ENCODE measurements around the gene EXTL1. TPM values are rescaled to one million over a fixed set of nuclear protein-coding genes. Genes with fewer than 3 reads are reported as not detected.

Gene EXTL1
- total and polyA plus RNA-seq, 2 donors (not counting 3 experiments of a cell fraction or from before 2014, with no cell fraction given) = not detected

DNA sequence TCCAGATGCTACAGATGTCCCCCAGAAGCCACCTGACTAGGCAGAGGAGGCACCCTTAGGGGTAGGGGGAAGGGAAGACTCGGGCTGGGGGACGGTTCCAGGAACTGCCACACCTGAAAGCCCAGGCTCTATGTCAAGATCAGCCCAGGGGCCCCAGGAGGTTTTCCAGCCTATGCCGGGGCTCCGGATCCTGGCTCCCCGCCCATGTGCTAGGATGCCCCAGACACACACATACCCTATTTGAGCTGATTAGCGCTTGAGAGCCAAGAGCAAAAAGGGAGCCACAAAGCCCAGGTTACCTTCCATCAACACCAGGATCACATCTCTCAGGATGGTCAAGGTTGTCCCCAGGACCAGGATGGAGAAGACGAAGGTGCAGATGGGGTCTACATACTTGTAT lies 19.8 kb downstream of the EXTL1 start:
- H3K79me2 ChIP-seq (ENCODE audit: control insufficient read depth, insufficient read depth, low read length) = no peaks in the 10 kb centered on the region
- intact Hi-C loops (cut with micrococcal nuclease) = no loop called here
- no peaks in the 10 kb centered on the region for H3K36me3 ChIP-seq (ENCODE audit: control insufficient read depth in 2 of 2, extremely low read depth in 1 of 2, insufficient read depth in 2 of 2, low read length in 2 of 2)
- H3K4me2 ChIP-seq (ENCODE audit: insufficient read depth, low read length) = no peak overlapping the region
- DNase-seq (ENCODE audit: low read depth, low spot score) (no peak), FAIRE-seq (no peak)
- no TSS peak for BruUV-seq (replicated peaks)
- H2AFZ ChIP-seq (ENCODE audit: low read depth, low read length) = no peak overlapping the region
- H3K9me1 ChIP-seq (replicated peaks; ENCODE audit: control insufficient read depth, extremely low read depth, insufficient read depth, low read length) = no peaks in the 10 kb centered on the region
- H3K4me1 ChIP-seq (ENCODE audit: control insufficient read depth, extremely low read depth, insufficient read depth, low read length) = peaks cover 2% of the 10 kb centered on the region
- no peak overlapping the region for H3K4me3 ChIP-seq (replicated peaks in 1 of 3; ENCODE audit: insufficient read depth in 1 of 3, low read depth in 1 of 3, low read length in 3 of 3)
- peaks cover 25 to 27% of the 10 kb centered on the region in 2 experiments for H3K27me3 ChIP-seq (ENCODE audit: control insufficient read depth in 2 of 2, insufficient read depth in 2 of 2, low read length in 2 of 2)
- POLR2A ChIA-PET = no interaction called here
- TF ChIP-seq GATA2 (IDR thresholded peaks at IDR 0.05; ENCODE audit: insufficient read depth, insufficient read length, low read depth, low read length) = no peak
- no peak for TF ChIP-seq JUN (IDR thresholded peaks at IDR 0.05; ENCODE audit: borderline replicate concordance, insufficient read depth, insufficient read length, low read depth)
- TF ChIP-seq POLR2AphosphoS5 (IDR thresholded peaks at IDR 0.05; ENCODE audit: insufficient read depth, low read depth, low read length) = no peak
- no peak for TF ChIP-seq MAX (IDR thresholded peaks at IDR 0.05; ENCODE audit: insufficient read depth, insufficient read length)
- no peak for TF ChIP-seq MYC (IDR thresholded peaks at IDR 0.05; ENCODE audit: low read depth, low read length)
- TF ChIP-seq EZH2 (IDR thresholded peaks at IDR 0.05; ENCODE audit: borderline replicate concordance, low read depth, low read length, severe bottlenecking) = no peak
- no peak for TF ChIP-seq CTCF (IDR thresholded peaks at IDR 0.05; ENCODE audit: extremely low read depth in 1 of 2, insufficient read depth in 1 of 2, low read depth in 1 of 2, low read length in 2 of 2)
- TF ChIP-seq POLR2A (IDR thresholded peaks at IDR 0.05; ENCODE audit: low read depth, low read length) = no peak
- no peak for TF ChIP-seq FOS (IDR thresholded peaks at IDR 0.05; ENCODE audit: borderline replicate concordance, insufficient read depth, low read length)
- H3K9ac ChIP-seq (replicated peaks; ENCODE audit: extremely low read depth, insufficient read depth, low read length) = no peak overlapping the region
- no peaks in the 10 kb centered on the region for H4K20me1 ChIP-seq (replicated peaks; ENCODE audit: control insufficient read depth, extremely low read depth, insufficient read depth, low read length)
- H3K27ac ChIP-seq (ENCODE audit: insufficient read depth, low read depth, low read length) = no peak overlapping the region
- H3K9me3 ChIP-seq (replicated peaks; ENCODE audit: control insufficient read depth, insufficient read depth, low read length) = no peaks in the 10 kb centered on the region
- CTCF ChIA-PET = interaction anchor here (0.6 to 2.7 kb wide), 5 partner anchors 63 to 280 kb away, joined by 3 to 7 read pairs (median 3); no protein-coding TSS in a partner anchor
- dilution Hi-C loops (cut with MboI; ENCODE audit: extremely low pct_ligation_motif_present, low sequenced_read_pairs) = no loop called here
